K562 treated with DMSO at 1 percent for 4 hours (cell line): ENCODE data around the gene GSKIP. TPM values are rescaled to one million over a fixed set of nuclear protein-coding genes. Genes with fewer than 3 reads are reported as not detected.

Source experiments
- total RNA-seq: library from RNA; unstranded; fragments of 300-600 nt; gene quantifications from 2 replicates; pipeline ENCODE4 v1.2.3, GENCODE V29; 2022; ENCODE audit not compliant: insufficient read depth

The GSKIP gene
- total RNA-seq = 60.5 and 64.8 TPM in 2 replicates

GRCh38 chr14:96362965-96363750 lies at the start of gene GSKIP, which contains the start of gene ATG2B:
Gene GSKIP, plus strand, starts transcription at chr14:96363526. Its CDS starts 18,722 bp downstream, at chr14:96382248.
Gene ATG2B, minus strand, starts transcription at chr14:96363341. Its CDS starts 365 bp downstream, at chr14:96362976.

Other genes starting within 250 kb of the GSKIP start
- not detected in 2 replicates for gene BDKRB2, start 158.7 kb upstream of the GSKIP start, total RNA-seq
- not detected in 2 replicates for gene BDKRB1, start 107.3 kb upstream of the GSKIP start, total RNA-seq
- 6.5 and 10.8 TPM in 2 replicates for gene ATG2B, start 185 bp upstream of the GSKIP start, total RNA-seq
- 0.40 and 1.1 TPM in 2 replicates for gene AK7, start 28.6 kb downstream of the GSKIP start, total RNA-seq
- gene PAPOLA, start 138.9 kb downstream of the GSKIP start, total RNA-seq = 71.5 and 77.0 TPM in 2 replicates